HG03565 (cell line): Measurements from ENCODE around the gene STK10.

Experiments
- ATAC-seq: cut with Tn5 transposase; IDR thresholded peaks from one replicate; pipeline ENCODE4 v1.9.1; 2021; ENCODE audit warnings: mild to moderate bottlenecking, moderate library complexity; ENCODE audit not compliant: unreplicated experiment

Gene STK10

GRCh38 chr5:172110921-172111851, 76.8 kb downstream of the STK10 start:
- ATAC-seq = peak; percentile 74

- no peak for ATAC-seq
Measured at GRCh38 chr5:172110260-172110815, 77.7 kb downstream of the STK10 start.

- no peak for ATAC-seq
Measured at GRCh38 chr5:172109749-172110148, 78.3 kb downstream of the STK10 start.

- no peak for ATAC-seq
Measured at GRCh38 chr5:172107571-172107970, 80.5 kb downstream of the STK10 start.

- no peak for ATAC-seq
Measured at GRCh38 chr5:172106511-172107356, 81.3 kb downstream of the STK10 start.

GRCh38 chr5:172105811-172106210, 82.2 kb downstream of the STK10 start:
- no peak for ATAC-seq

- no peak for ATAC-seq
Measured at GRCh38 chr5:172104801-172105701, 83.0 kb downstream of the STK10 start.

GRCh38 chr5:172104021-172104420, 84.0 kb downstream of the STK10 start:
- no peak for ATAC-seq

GRCh38 chr5:172102913-172103626, 85.0 kb downstream of the STK10 start:
- ATAC-seq = no peak

GRCh38 chr5:172102218-172102870, 85.7 kb downstream of the STK10 start:
- no peak for ATAC-seq

GRCh38 chr5:172101547-172102217, 86.3 kb downstream of the STK10 start:
- ATAC-seq = no peak

- no peak for ATAC-seq
Measured at GRCh38 chr5:172098883-172099282, 89.1 kb downstream of the STK10 start.

- ATAC-seq = no peak
Measured at GRCh38 chr5:172098046-172098445, 90.0 kb downstream of the STK10 start.

- no peak for ATAC-seq
Measured at GRCh38 chr5:172097356-172097755, 90.7 kb downstream of the STK10 start.

- ATAC-seq = no peak
Measured at GRCh38 chr5:172096207-172096940, 91.7 kb downstream of the STK10 start.

- no peak for ATAC-seq
Measured at GRCh38 chr5:172095368-172096206, 92.4 kb downstream of the STK10 start.

GRCh38 chr5:172093965-172094364, 94.1 kb downstream of the STK10 start:
- ATAC-seq = no peak
